OCI-LY1 (cell line): ENCODE measurements around the gene S100A8.

ENCODE experiments used
- H2AFZ ChIP-seq: fragments of 200-600 bp; sonication (generic), shearing (Covaris generic); 2 replicates; pipeline ENCODE4 v1.6.0; 2014; ENCODE audit warnings: antibody characterized with exemption, mild to moderate bottlenecking, low read length
- H3F3A ChIP-seq: fragments of 200-600 bp; sonication (generic), shearing (Covaris generic); 2 replicates; pipeline ENCODE4 v1.6.0; 2014; ENCODE audit warnings: mild to moderate bottlenecking, antibody characterized with exemption, low read length, moderate library complexity; ENCODE audit not compliant: insufficient read depth
- H3K27ac ChIP-seq: fragments of 200-600 bp; sonication (generic); 2 replicates; pipeline ENCODE4 v1.5.1; 2014; ENCODE audit warnings: low read length, mixed run types, mild to moderate bottlenecking, low read depth; ENCODE audit not compliant: poor library complexity, severe bottlenecking
- H3K27me3 ChIP-seq: fragments of 200-600 bp; sonication (generic); 2 replicates; pipeline ENCODE4 v1.6.0; 2014; ENCODE audit warnings: antibody characterized with exemption, mild to moderate bottlenecking, low read length, moderate library complexity; ENCODE audit not compliant: insufficient read depth
- H3K36me3 ChIP-seq: fragments of 200-600 bp; sonication (generic); 2 replicates; pipeline ENCODE4 v1.6.1; 2014; ENCODE audit warnings: mild to moderate bottlenecking, antibody characterized with exemption, low read length, moderate library complexity, mixed read lengths; ENCODE audit not compliant: insufficient read depth
- H3K4me1 ChIP-seq: fragments of 200-600 bp; sonication (generic); 2 replicates; pipeline ENCODE4 v1.5.1; 2014; ENCODE audit warnings: mild to moderate bottlenecking, low read length, moderate library complexity; ENCODE audit not compliant: insufficient read depth, severe bottlenecking
- H3K4me2 ChIP-seq: fragments of 200-600 bp; sonication (generic), shearing (Covaris generic); 2 replicates; pipeline ENCODE4 v1.6.1; 2014; ENCODE audit warnings: low read length
- H3K4me3 ChIP-seq: fragments of 200-600 bp; sonication (generic); 2 replicates; pipeline ENCODE4 v1.5.1; 2014; ENCODE audit warnings: low read length, low read depth, mild to moderate bottlenecking, mixed read lengths; ENCODE audit not compliant: poor library complexity, severe bottlenecking
- H3K79me2 ChIP-seq: fragments of 200-600 bp; shearing (Covaris generic); 2 replicates; pipeline ENCODE4 v1.6.1; 2016; ENCODE audit warnings: mixed run types, low read length, mixed read lengths; ENCODE audit not compliant: insufficient read depth
- H3K9ac ChIP-seq: fragments of 200-600 bp; sonication (generic), shearing (Covaris generic); 2 replicates; pipeline ENCODE4 v1.6.1; 2014; ENCODE audit warnings: mild to moderate bottlenecking, low read length, mixed read lengths
- H3K9me2 ChIP-seq: fragments of 200-600 bp; sonication (generic), shearing (Covaris generic); 2 replicates; pipeline ENCODE4 v1.6.1; 2014; ENCODE audit warnings: low read depth, mild to moderate bottlenecking, low read length, mixed read lengths
- H3K9me3 ChIP-seq: fragments of 200-600 bp; shearing (Covaris generic); 2 replicates; pipeline ENCODE4 v1.6.1; 2014; ENCODE audit warnings: low read length, mixed read lengths
- H4K20me1 ChIP-seq: fragments of 200-600 bp; sonication (generic), shearing (Covaris generic); 2 replicates; pipeline ENCODE4 v1.6.0; 2016; ENCODE audit warnings: mild to moderate bottlenecking, low read length; ENCODE audit not compliant: insufficient read depth
- CTCF ChIP-seq: fragments of 200-600 bp; sonication (generic), shearing (Covaris generic); IDR thresholded peaks from 2 replicates; pipeline ENCODE4 v1.5.1; 2017; ENCODE audit warnings: mild to moderate bottlenecking, antibody characterized with exemption, low read length, moderate library complexity, mixed read lengths
- EZH2 ChIP-seq: fragments of 200-600 bp; sonication (generic), shearing (Covaris generic); IDR thresholded peaks from 2 replicates; pipeline ENCODE4 v1.8.0; 2017; ENCODE audit warnings: borderline replicate concordance, mixed run types, mild to moderate bottlenecking, antibody characterized with exemption, low read length, moderate library complexity, mixed read lengths

The S100A8 gene

GRCh38 chr1:153357076-153357852 lies 33.6 kb downstream of the S100A8 start:
- Histone ChIP-seq H3K27ac (no peak overlapping the region), H3K4me2 (no peak overlapping the region), H2AFZ (no peak overlapping the region)

GRCh38 chr1:153356392-153357075 lies 34.3 kb downstream of the S100A8 start:
- H3K4me2 ChIP-seq: no peak overlapping the region
- no peaks in the 10 kb centered on the region for H3K79me2 ChIP-seq
- H4K20me1 ChIP-seq: no peaks in the 10 kb centered on the region
- H3K9me3 ChIP-seq: no peaks in the 10 kb centered on the region
- no peak overlapping the region for H3K4me3 ChIP-seq
- no peaks in the 10 kb centered on the region for H3K27me3 ChIP-seq
- no peaks in the 10 kb centered on the region for H3K9me2 ChIP-seq
- TF ChIP-seq CTCF (no peak), EZH2 (no peak)
- no peak overlapping the region for H2AFZ ChIP-seq
- no peak overlapping the region for H3K27ac ChIP-seq
- H3K36me3 ChIP-seq: no peaks in the 10 kb centered on the region
- H3K9ac ChIP-seq: no peak overlapping the region
- no peaks in the 10 kb centered on the region for H3F3A ChIP-seq
- no peaks in the 10 kb centered on the region for H3K4me1 ChIP-seq

More at GRCh38 chr1:153357076-153357852, 33.6 kb downstream of the S100A8 start:
- no peak overlapping the region for H3K9ac ChIP-seq
- no peaks in the 10 kb centered on the region for H3K9me3 ChIP-seq
- H4K20me1 ChIP-seq: no peaks in the 10 kb centered on the region
- H3K79me2 ChIP-seq: no peaks in the 10 kb centered on the region
- H3K9me2 ChIP-seq: no peaks in the 10 kb centered on the region
- H3K36me3 ChIP-seq: no peaks in the 10 kb centered on the region
- TF ChIP-seq CTCF (no peak), EZH2 (no peak)
- no peaks in the 10 kb centered on the region for H3K4me1 ChIP-seq
- H3K4me3 ChIP-seq: no peak overlapping the region
- H3K27me3 ChIP-seq: no peaks in the 10 kb centered on the region
- no peaks in the 10 kb centered on the region for H3F3A ChIP-seq

GRCh38 chr1:153355445-153356071 lies 35.3 kb downstream of the S100A8 start:
- no peaks in the 10 kb centered on the region for H3K9me3 ChIP-seq
- H3K9ac ChIP-seq: no peak overlapping the region
- no peaks in the 10 kb centered on the region for H3K36me3 ChIP-seq
- no peak overlapping the region for H3K4me2 ChIP-seq
- no peaks in the 10 kb centered on the region for H3F3A ChIP-seq
- no peak overlapping the region for H3K4me3 ChIP-seq
- no peaks in the 10 kb centered on the region for H3K79me2 ChIP-seq
- no peaks in the 10 kb centered on the region for H3K9me2 ChIP-seq
- no peaks in the 10 kb centered on the region for H3K4me1 ChIP-seq
- H3K27me3 ChIP-seq: no peaks in the 10 kb centered on the region
- TF ChIP-seq EZH2 (no peak), CTCF (peak; percentile 66)
- H3K27ac ChIP-seq: no peak overlapping the region
- no peak overlapping the region for H2AFZ ChIP-seq
- no peaks in the 10 kb centered on the region for H4K20me1 ChIP-seq
